GM21381 (cell line): Measurements from ENCODE around the gene METTL6.
"Not testable (repeated sequence)": the region's sequence is repeated elsewhere in the genome, so short reads cannot be mapped to it uniquely, and the experiment has no call there.

Experiments used
- ATAC-seq: cut with Tn5 transposase; IDR thresholded peaks from one replicate; pipeline ENCODE4 v1.9.1; 2021; ENCODE audit warnings: mild to moderate bottlenecking, moderate library complexity; ENCODE audit not compliant: unreplicated experiment

Gene METTL6

DNA sequence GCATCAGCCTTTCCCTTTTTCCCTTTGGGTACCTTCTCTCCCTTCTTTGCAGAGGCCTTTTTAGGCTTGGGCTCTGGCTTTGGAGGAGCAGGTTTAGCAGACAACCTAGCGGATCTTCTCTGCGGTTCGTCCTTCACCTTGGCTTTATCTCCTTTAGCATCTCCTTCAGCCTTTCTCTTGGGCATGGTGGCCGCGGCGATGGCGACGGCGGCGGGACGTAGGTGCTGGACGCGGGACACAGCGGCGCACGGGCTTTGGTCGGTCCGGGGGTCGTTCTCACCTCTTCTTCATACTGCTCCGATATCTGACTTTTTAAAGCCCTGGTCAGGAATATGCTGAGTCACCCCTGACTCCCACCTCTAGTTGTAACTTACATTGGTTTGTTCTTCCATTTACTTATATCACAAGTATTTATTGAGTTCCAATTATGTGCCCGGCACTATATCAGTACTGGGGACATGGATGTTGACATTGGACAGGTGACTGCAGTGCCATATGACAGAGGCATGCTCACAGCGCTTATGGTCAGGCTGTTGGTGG is 51.8 kb downstream of the METTL6 start:
- ATAC-seq: no peak

- no peak for ATAC-seq
Observed at GRCh38 chr3:15372918-15373317, 54.4 kb downstream of the METTL6 start.

- no peak for ATAC-seq
Observed at GRCh38 chr3:15368561-15369135, 58.7 kb downstream of the METTL6 start.

GRCh38 chr3:15367059-15367458 is 60.3 kb downstream of the METTL6 start:
- no peak for ATAC-seq

- not testable (repeated sequence) for ATAC-seq
Observed at GRCh38 chr3:15364078-15364477, 63.3 kb downstream of the METTL6 start.

- ATAC-seq: peak; percentile 77
Observed at GRCh38 chr3:15361494-15362214, 65.7 kb downstream of the METTL6 start.

GRCh38 chr3:15360788-15361493 is 66.4 kb downstream of the METTL6 start:
- ATAC-seq: no peak
